Ectodermal cell (in vitro differentiated cells): Measurements from ENCODE around the gene OR2A12.
"Not testable (repeated sequence)": the region's sequence is repeated elsewhere in the genome, so short reads cannot be mapped to it uniquely, and the experiment has no call there.

Experiments
- H3K27ac ChIP-seq: 2 replicates; pipeline ENCODE4 v1.7.0; 2013; ENCODE audit warnings: mild to moderate bottlenecking, low read depth, low read length; ENCODE audit not compliant: insufficient read depth, poor library complexity, severe bottlenecking
- H3K27me3 ChIP-seq: 2 replicates; pipeline ENCODE4 v1.7.0; 2013; ENCODE audit warnings: mild to moderate bottlenecking, low read length; ENCODE audit not compliant: insufficient read depth, control insufficient read depth, poor library complexity, severe bottlenecking
- H3K36me3 ChIP-seq: one replicate; pipeline ENCODE4 v1.7.0; 2013; ENCODE audit warnings: low read length; ENCODE audit not compliant: control insufficient read depth, insufficient read depth
- H3K4me1 ChIP-seq: one replicate; pipeline ENCODE4 v1.7.0; 2013; ENCODE audit warnings: low read length; ENCODE audit not compliant: control insufficient read depth, insufficient read depth
- H3K4me3 ChIP-seq: 2 replicates; pipeline ENCODE4 v1.7.0; 2013; ENCODE audit warnings: low read depth, low read length, control low read depth; ENCODE audit not compliant: insufficient read depth
- H3K9me3 ChIP-seq: 2 replicates; pipeline ENCODE4 v1.7.0; 2013; ENCODE audit warnings: mild to moderate bottlenecking, low read length, moderate library complexity; ENCODE audit not compliant: control insufficient read depth
- WGBS, 2 experiments: methylation state at CpG; one replicate each; pipeline ENCODE4 v1.1.7; 2013; ENCODE audit warnings: missing lambda C conversion rate in 2 of 2; 5-methylcytosine and 5-hydroxymethylcytosine counted together

Gene OR2A12

GRCh38 chr7:144110272-144110671 is 24.2 kb downstream of the OR2A12 start:
- Histone ChIP-seq H3K27ac (no peak overlapping the region), H3K9me3 (no peaks in the 10 kb centered on the region), H3K36me3 (no peaks in the 10 kb centered on the region), H3K4me3 (no peak overlapping the region), H3K27me3 (no peaks in the 10 kb centered on the region), H3K4me1 (no peaks in the 10 kb centered on the region)
- WGBS, 2 experiments = 88 to 94% methylated on average over 5 of the region's 5 CpGs

GRCh38 chr7:144113651-144114050 is 27.6 kb downstream of the OR2A12 start:
- H3K4me3 ChIP-seq = no peak overlapping the region
- 73 to 83% methylated on average over 1 of the region's 1 CpG for WGBS, 2 experiments
- H3K9me3 ChIP-seq = no peaks in the 10 kb centered on the region
- H3K27me3 ChIP-seq = no peaks in the 10 kb centered on the region
- no peaks in the 10 kb centered on the region for H3K36me3 ChIP-seq
- H3K4me1 ChIP-seq = no peaks in the 10 kb centered on the region
- no peak overlapping the region for H3K27ac ChIP-seq

GRCh38 chr7:144118341-144118740 is 32.3 kb downstream of the OR2A12 start:
- Histone ChIP-seq H3K9me3 (no peaks in the 10 kb centered on the region), H3K4me1 (no peaks in the 10 kb centered on the region), H3K27ac (no peak overlapping the region), H3K27me3 (no peaks in the 10 kb centered on the region), H3K4me3 (no peak overlapping the region), H3K36me3 (no peaks in the 10 kb centered on the region)
- 72 to 76% methylated on average over 8 of the region's 8 CpGs for WGBS, 2 experiments

- Histone ChIP-seq H3K27ac (no peak within 1 kb of the TSS), H3K36me3 (no peaks in the 10 kb centered on the region), H3K4me1 (no peaks in the 10 kb centered on the region), H3K27me3 (no peaks in the 10 kb centered on the region), H3K9me3 (no peaks in the 10 kb centered on the region), H3K4me3 (no peak within 1 kb of the TSS)
- 92 to 94% methylated on average over 1 of the region's 1 CpG for WGBS, 2 experiments
Observed at GRCh38 chr7:144122876-144123275, 36.8 kb downstream of the OR2A12 start, which contains the start of gene OR2A14. TSS of gene OR2A14 (plus strand) at chr7:144123176. CDS start at chr7:144129113, 5,937 bp downstream.

GRCh38 chr7:144127714-144128334 is 41.7 kb downstream of the OR2A12 start:
- H3K4me3 ChIP-seq = no peak overlapping the region
- H3K9me3 ChIP-seq = no peaks in the 10 kb centered on the region
- no peaks in the 10 kb centered on the region for H3K36me3 ChIP-seq
- H3K27ac ChIP-seq = no peak overlapping the region
- no peaks in the 10 kb centered on the region for H3K27me3 ChIP-seq
- 5 to 45% methylated on average over 3 to 6 of the region's 6 CpGs for WGBS, 2 experiments
- H3K4me1 ChIP-seq = no peaks in the 10 kb centered on the region

GRCh38 chr7:144129601-144130000 is 43.5 kb downstream of the OR2A12 start:
- not testable (repeated sequence) for H3K27me3 ChIP-seq, H3K4me3 ChIP-seq, H3K27ac ChIP-seq, H3K36me3 ChIP-seq, H3K9me3 ChIP-seq, H3K4me1 ChIP-seq
- 93 to 96% methylated on average over 9 of the region's 9 CpGs for WGBS, 2 experiments

- H3K27me3 ChIP-seq = no peaks in the 10 kb centered on the region
- no peak overlapping the region for H3K4me3 ChIP-seq
- H3K27ac ChIP-seq = no peak overlapping the region
- no peaks in the 10 kb centered on the region for H3K4me1 ChIP-seq
- H3K9me3 ChIP-seq = no peaks in the 10 kb centered on the region
- H3K36me3 ChIP-seq = no peaks in the 10 kb centered on the region
- WGBS, 2 experiments = 91 to 96% methylated on average over 2 of the region's 2 CpGs
Observed at GRCh38 chr7:144130730-144131129, 44.7 kb downstream of the OR2A12 start.

GRCh38 chr7:144132262-144132661 is 46.2 kb downstream of the OR2A12 start:
- H3K4me1 ChIP-seq = no peaks in the 10 kb centered on the region
- no peaks in the 10 kb centered on the region for H3K9me3 ChIP-seq
- no peaks in the 10 kb centered on the region for H3K36me3 ChIP-seq
- 86 to 92% methylated on average over 3 of the region's 3 CpGs for WGBS, 2 experiments
- no peak overlapping the region for H3K27ac ChIP-seq
- no peaks in the 10 kb centered on the region for H3K27me3 ChIP-seq
- H3K4me3 ChIP-seq = no peak overlapping the region

- Histone ChIP-seq H3K9me3 (no peaks in the 10 kb centered on the region), H3K36me3 (no peaks in the 10 kb centered on the region), H3K27ac (no peak overlapping the region), H3K4me1 (no peaks in the 10 kb centered on the region), H3K27me3 (no peaks in the 10 kb centered on the region), H3K4me3 (no peak overlapping the region)
- 76 to 80% methylated on average over 5 to 6 of the region's 6 CpGs for WGBS, 2 experiments
Observed at GRCh38 chr7:144133307-144133706, 47.2 kb downstream of the OR2A12 start.

GRCh38 chr7:144134116-144134515 is 48.0 kb downstream of the OR2A12 start:
- WGBS, 2 experiments = 77 to 79% methylated on average over 1 of the region's 1 CpG
- H3K4me3 ChIP-seq = no peak overlapping the region
- H3K27me3 ChIP-seq = no peaks in the 10 kb centered on the region
- H3K27ac ChIP-seq = no peak overlapping the region
- no peaks in the 10 kb centered on the region for H3K9me3 ChIP-seq
- H3K36me3 ChIP-seq = no peaks in the 10 kb centered on the region
- no peaks in the 10 kb centered on the region for H3K4me1 ChIP-seq

- H3K4me1 ChIP-seq = no peaks in the 10 kb centered on the region
- no peak overlapping the region for H3K4me3 ChIP-seq
- H3K27ac ChIP-seq = no peak overlapping the region
- WGBS, 2 experiments = 83 to 91% methylated on average over 1 of the region's 1 CpG
- H3K36me3 ChIP-seq = no peaks in the 10 kb centered on the region
- H3K9me3 ChIP-seq = no peaks in the 10 kb centered on the region
- H3K27me3 ChIP-seq = no peaks in the 10 kb centered on the region
Observed at GRCh38 chr7:144137501-144137900, 51.4 kb downstream of the OR2A12 start.
